HFFc6 (cell line): Measurements from ENCODE around the gene PGAP3. TPM values are rescaled to one million over a fixed set of nuclear protein-coding genes. Genes with fewer than 3 reads are reported as not detected.
A peak's percentile ranks its signal among the peaks of the same experiment; 100 is the strongest.

ENCODE experiments used
- DNase-seq: peaks from one replicate; pipeline ENCODE4 v3.0.0-alpha.2; 2018
- H3K27ac Mint-ChIP-seq: 2 replicates; pipeline ENCODE4 v1.8.0; 2020; ENCODE audit warnings: mild to moderate bottlenecking, mixed read lengths
- H3K27me3 Mint-ChIP-seq: 2 replicates; pipeline ENCODE4 v1.8.0; 2021; ENCODE audit warnings: mild to moderate bottlenecking, moderate library complexity, mixed read lengths; ENCODE audit not compliant: insufficient read depth
- H3K36me3 Mint-ChIP-seq: 2 replicates; pipeline ENCODE4 v1.8.0; 2021; ENCODE audit warnings: low read depth, mixed read lengths
- H3K4me1 Mint-ChIP-seq: 2 replicates; pipeline ENCODE4 v1.8.0; 2020; ENCODE audit warnings: low read depth, mixed read lengths
- H3K4me3 Mint-ChIP-seq: 2 replicates; pipeline ENCODE4 v1.8.0; 2020; ENCODE audit warnings: mild to moderate bottlenecking, moderate library complexity, mixed read lengths
- H3K9me3 Mint-ChIP-seq: 2 replicates; pipeline ENCODE4 v1.8.0; 2020; ENCODE audit warnings: mild to moderate bottlenecking, mixed read lengths
- total RNA-seq, 6 experiments: library from RNA; stranded (reverse); fragmentation: NEBNext Ultra II Directional; extraction: Animal tissue kit (Norgen Biotek cat#: 25700); gene quantifications; 2 replicates in 1 of 6; 3 replicates in 5 of 6; pipeline ENCODE4 v1.2.3, GENCODE V29; 2021
- TF ChIP-seq, protein P1 (sequence below): fragments of 200-600 bp; sonication (generic); IDR thresholded peaks from 2 replicates; pipeline ENCODE4 v1.5.0; 2021; ENCODE audit warnings: antibody characterized with exemption, mild to moderate bottlenecking

PGAP3 gene
- total RNA-seq, 6 experiments from 2014 or later = 9.9 to 15.5 (median 12.7) TPM

DNA sequence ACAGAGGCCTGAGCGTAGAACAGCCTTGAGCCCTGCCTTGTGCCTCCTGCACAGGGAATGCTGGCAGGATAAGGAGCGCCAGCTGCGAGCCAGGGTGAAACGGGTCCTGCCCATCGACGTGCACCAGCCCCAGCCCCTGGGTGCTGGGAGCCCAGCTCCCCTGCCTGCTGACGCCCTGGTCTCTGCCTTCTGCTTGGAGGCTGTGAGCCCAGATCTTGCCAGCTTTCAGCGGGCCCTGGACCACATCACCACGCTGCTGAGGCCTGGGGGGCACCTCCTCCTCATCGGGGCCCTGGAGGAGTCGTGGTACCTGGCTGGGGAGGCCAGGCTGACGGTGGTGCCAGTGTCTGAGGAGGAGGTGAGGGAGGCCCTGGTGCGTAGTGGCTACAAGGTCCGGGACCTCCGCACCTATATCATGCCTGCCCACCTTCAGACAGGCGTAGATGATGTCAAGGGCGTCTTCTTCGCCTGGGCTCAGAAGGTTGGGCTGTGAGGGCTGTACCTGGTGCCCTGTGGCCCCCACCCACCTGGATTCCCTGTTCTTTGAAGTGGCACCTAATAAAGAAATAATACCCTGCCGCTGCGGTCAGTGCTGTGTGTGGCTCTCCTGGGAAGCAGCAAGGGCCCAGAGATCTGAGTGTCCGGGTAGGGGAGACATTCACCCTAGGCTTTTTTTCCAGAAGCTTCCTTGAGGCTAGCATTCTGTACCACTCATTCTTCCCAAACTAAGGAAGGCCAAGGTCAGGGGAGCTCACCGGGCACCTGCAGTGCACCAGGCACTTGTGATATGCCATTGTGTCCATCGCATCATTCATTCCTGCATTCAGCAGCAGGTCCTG is 17.7 kb downstream of the PGAP3 start:
- Mint-ChIP-seq H3K27ac (no peak overlapping the region), H3K9me3 (no peaks in the 10 kb centered on the region), H3K27me3 (peaks cover 43% of the 10 kb centered on the region), H3K36me3 (no peaks in the 10 kb centered on the region), H3K4me3 (no peak overlapping the region), H3K4me1 (peaks cover 12% of the 10 kb centered on the region)
- TF ChIP-seq, protein P1, sequence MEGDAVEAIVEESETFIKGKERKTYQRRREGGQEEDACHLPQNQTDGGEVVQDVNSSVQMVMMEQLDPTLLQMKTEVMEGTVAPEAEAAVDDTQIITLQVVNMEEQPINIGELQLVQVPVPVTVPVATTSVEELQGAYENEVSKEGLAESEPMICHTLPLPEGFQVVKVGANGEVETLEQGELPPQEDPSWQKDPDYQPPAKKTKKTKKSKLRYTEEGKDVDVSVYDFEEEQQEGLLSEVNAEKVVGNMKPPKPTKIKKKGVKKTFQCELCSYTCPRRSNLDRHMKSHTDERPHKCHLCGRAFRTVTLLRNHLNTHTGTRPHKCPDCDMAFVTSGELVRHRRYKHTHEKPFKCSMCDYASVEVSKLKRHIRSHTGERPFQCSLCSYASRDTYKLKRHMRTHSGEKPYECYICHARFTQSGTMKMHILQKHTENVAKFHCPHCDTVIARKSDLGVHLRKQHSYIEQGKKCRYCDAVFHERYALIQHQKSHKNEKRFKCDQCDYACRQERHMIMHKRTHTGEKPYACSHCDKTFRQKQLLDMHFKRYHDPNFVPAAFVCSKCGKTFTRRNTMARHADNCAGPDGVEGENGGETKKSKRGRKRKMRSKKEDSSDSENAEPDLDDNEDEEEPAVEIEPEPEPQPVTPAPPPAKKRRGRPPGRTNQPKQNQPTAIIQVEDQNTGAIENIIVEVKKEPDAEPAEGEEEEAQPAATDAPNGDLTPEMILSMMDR = no peak
- no peak for DNase-seq

DNA sequence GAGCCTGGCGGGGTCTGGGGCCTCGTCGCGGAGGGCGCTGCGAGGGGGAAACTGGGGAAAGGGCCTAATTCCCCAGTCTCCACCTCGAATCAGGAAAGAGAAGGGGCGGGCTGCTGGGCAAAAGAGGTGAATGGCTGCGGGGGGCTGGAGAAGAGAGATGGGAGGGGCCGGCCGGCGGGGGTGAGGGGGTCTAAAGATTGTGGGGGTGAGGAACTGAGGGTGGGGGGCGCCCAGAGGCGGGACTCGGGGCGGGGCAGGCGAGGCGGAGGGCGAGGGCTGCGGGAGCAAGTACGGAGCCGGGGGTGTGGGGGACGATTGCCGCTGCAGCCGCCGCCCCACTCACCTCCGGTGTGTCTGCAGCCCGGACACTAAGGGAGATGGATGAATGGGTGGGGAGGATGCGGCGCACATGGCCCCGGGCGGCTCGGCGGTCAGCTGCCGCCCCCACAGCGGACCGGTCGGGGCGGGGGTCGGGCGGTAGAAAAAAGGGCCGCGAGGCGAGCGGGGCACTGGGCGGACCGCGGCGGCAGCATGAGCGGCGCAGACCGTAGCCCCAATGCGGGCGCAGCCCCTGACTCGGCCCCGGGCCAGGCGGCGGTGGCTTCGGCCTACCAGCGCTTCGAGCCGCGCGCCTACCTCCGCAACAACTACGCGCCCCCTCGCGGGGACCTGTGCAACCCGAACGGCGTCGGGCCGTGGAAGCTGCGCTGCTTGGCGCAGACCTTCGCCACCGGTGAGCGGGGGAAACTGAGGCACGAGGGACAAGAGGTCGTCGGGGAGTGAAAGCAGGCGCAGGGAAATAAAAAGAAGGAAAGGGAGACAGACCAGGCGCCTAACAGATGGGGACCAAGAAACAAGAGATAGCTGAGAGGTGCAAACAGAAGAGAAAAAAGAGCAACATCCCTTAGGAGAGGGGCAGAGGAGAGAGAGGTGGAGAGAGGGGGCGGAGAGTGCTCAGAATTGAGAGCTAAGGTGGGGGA is 19.6 kb downstream of the PGAP3 start, which contains the start of gene PNMT:
Gene PNMT, plus strand, starts transcription at position 509 of the 980 bp plus-strand sequence. Its CDS starts 23 bp downstream, at position 532.
- peaks cover 18% of the 10 kb centered on the region for H3K4me1 Mint-ChIP-seq
- no peak for DNase-seq
- H3K27ac Mint-ChIP-seq = no peak within 1 kb of the TSS
- H3K36me3 Mint-ChIP-seq = no peaks in the 10 kb centered on the region
- 0 out of 2 replicates have a peak within 1 kb of the TSS, but pooled peaks have one; percentile 9 for H3K4me3 Mint-ChIP-seq
- H3K9me3 Mint-ChIP-seq = no peaks in the 10 kb centered on the region
- peaks cover 47% of the 10 kb centered on the region for H3K27me3 Mint-ChIP-seq
- TF ChIP-seq, protein P1 = peak; percentile 78

DNA sequence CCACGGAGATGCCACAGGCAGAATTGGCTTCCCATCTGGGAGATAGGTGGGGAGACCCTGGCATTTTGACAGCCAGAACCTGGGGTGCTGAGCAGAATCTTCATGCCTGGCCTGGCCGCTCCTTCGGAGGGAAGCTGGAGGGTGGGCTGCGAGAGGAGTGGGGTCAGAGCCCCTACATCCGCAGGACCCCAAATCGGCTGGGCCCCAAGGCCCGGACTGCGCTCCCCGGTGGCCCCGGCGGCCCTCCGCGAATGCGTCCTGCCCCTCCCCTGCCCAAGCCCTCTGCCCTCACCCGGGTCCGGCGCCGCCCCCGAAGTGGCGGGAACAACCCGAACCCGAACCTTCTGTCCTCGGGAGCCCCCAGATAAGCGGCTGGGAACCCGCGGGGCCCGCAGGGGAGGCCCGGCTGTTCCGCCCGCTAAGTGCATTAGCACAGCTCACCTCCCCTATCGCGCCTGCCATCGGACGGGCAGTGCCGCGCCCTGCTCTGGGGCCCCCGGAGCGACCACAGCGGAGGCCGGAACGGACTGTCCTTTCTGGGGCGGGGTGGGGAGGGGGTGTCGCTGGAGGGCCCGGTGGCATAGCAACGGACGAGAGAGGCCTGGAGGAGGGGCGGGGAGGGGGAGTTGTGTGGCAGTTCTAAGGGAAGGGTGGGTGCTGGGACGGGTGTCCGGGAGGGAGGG is 20.5 kb downstream of the PGAP3 start:
- Mint-ChIP-seq H3K9me3 (no peaks in the 10 kb centered on the region), H3K4me3 (no peak overlapping the region), H3K4me1 (peaks cover 18% of the 10 kb centered on the region), H3K27me3 (peaks cover 40% of the 10 kb centered on the region), H3K36me3 (no peaks in the 10 kb centered on the region), H3K27ac (no peak overlapping the region)
- DNase-seq = no peak
- TF ChIP-seq, protein P1 = no peak

DNA sequence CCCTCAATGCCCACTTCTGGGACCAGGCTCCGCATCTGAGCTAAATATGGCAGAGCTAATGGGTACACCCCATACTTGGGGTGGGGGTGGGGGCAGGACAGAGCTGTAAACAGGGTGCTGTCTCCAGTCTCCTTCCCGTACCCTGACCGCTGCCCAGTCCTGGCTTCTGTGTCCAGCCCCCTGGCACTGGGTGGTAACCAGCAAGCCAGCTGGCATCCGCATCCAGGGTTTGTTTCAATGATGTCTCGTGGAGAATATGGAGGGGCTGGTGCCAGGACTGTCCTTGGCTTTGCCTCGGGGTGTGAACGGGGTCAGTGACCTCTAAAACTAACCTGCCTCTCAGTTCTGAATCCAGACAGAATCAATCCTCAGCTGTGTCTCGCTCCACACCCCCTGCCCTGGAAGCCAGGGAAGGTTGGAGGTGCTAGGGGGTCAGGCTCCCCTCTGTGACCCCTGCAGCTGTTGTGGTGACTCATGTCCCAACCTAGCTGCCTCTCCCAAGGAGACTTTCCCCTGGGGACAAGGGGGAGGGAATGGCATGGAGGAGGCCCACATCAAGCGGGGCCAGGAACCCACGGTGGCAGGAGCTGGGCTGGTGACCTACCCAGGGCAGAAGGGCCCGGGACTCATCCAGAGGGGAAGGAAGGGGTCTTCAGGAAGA is 21.1 kb downstream of the PGAP3 start:
- TF ChIP-seq, protein P1 = no peak
- Mint-ChIP-seq H3K9me3 (no peaks in the 10 kb centered on the region), H3K36me3 (no peaks in the 10 kb centered on the region), H3K27me3 (peaks cover 35% of the 10 kb centered on the region), H3K27ac (no peak overlapping the region), H3K4me1 (peaks cover 18% of the 10 kb centered on the region), H3K4me3 (no peak overlapping the region)
- no peak for DNase-seq

DNA sequence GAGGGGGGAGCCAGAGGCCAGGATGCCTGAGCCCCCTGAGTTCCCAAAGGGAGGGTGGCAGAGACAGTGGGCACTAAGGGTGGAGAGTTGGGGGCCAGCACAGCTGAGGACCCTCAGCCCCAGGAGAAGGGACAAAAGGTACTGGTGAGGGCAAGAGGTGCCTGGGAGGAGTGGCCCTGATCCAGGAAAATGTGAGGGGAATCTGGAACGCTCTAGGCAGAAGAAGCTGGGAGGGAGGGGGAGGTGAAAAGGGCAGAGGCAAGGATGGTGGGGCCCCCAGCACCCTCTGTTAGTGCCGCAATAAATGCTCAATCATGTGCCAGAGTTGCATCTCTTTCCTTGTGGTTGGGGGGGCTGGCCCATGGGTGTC is 21.6 kb downstream of the PGAP3 start:
- Mint-ChIP-seq H3K27ac (no peak overlapping the region), H3K36me3 (no peaks in the 10 kb centered on the region), H3K4me1 (peaks cover 18% of the 10 kb centered on the region), H3K9me3 (no peaks in the 10 kb centered on the region), H3K27me3 (peaks cover 33% of the 10 kb centered on the region), H3K4me3 (no peak overlapping the region)
- DNase-seq = no peak
- TF ChIP-seq, protein P1 = no peak
